Measurements from ENCODE around the gene PBX4. TPM values are rescaled to one million over a fixed set of nuclear protein-coding genes. Genes with fewer than 3 reads are reported as not detected.
"Not testable (repeated sequence)": the region's sequence is repeated elsewhere in the genome, so short reads cannot be mapped to it uniquely, and the experiment has no call there.

PBX4 gene, protein sequence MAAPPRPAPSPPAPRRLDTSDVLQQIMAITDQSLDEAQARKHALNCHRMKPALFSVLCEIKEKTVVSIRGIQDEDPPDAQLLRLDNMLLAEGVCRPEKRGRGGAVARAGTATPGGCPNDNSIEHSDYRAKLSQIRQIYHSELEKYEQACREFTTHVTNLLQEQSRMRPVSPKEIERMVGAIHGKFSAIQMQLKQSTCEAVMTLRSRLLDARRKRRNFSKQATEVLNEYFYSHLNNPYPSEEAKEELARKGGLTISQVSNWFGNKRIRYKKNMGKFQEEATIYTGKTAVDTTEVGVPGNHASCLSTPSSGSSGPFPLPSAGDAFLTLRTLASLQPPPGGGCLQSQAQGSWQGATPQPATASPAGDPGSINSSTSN
- 11.6 TPM for total RNA-seq (2021; ENCODE audit: unreplicated experiment)
- polyA plus RNA-seq (2012), result 8.1 and 10.2 TPM in 2 replicates
- Bru-seq, nascent RNA, result percentile 62 among the genes with signal in this experiment
- BruChase-seq, experiment 1, labeled RNA remaining after a 6-hour chase, result percentile 62 among the genes with signal in this experiment
- BruChase-seq, experiment 2, labeled RNA remaining after a 2-hour chase, result percentile 69 among the genes with signal in this experiment
- long read RNA-seq, partial matches to known transcripts, result 5 of 12 reads
- long read RNA-seq, other reads (novel, unspliced or antisense), result 4 of 12 reads

GRCh38 chr19:19618219-19619051 lies at the start of gene PBX4:
TSS of gene PBX4 (minus strand) at chr19:19618687. CDS start at chr19:19618629, 58 bp downstream.
- H3K27me3 ChIP-seq (ENCODE audit: insufficient read depth, low read length), result no peaks in the 10 kb centered on the region
- H3K4me2 ChIP-seq (ENCODE audit: low read length), result peak within 1 kb of the TSS; percentile 99
- peaks cover 39 to 56% of the 10 kb centered on the region in 2 experiments for H3K4me1 ChIP-seq (ENCODE audit: control insufficient read depth in 1 of 2, insufficient read depth in 2 of 2, low read length in 2 of 2)
- no peaks in the 10 kb centered on the region for H3K9me3 ChIP-seq (ENCODE audit: control insufficient read depth in 1 of 2, insufficient read depth in 1 of 2, low read depth in 1 of 2, low read length in 2 of 2)
- no peaks in the 10 kb centered on the region for H4K20me1 ChIP-seq (ENCODE audit: insufficient read depth)
- intact Hi-C loops (cut with micrococcal nuclease), result no loop called here
- H3K36me3 ChIP-seq (ENCODE audit: control insufficient read depth in 1 of 2, insufficient read depth in 2 of 2, low read length in 2 of 2), result 0 out of 4 replicates have a peak, but pooled peaks cover 0 to 1% of the 10 kb centered on the region in 2 experiments
- ATAC-seq (peak; percentile 94), DNase-seq (ENCODE audit: low read depth, low spot score) (peak; percentile 86)
- H3K4me3 ChIP-seq (replicated peaks in 1 of 2; ENCODE audit: low read depth in 1 of 2, low read length in 2 of 2), result peak within 1 kb of the TSS; percentile 71 to 86
- ChIA-PET POLR2A (no interaction called here), CTCF (no interaction called here), RAD21 (ENCODE audit: low non-redundant PET in 1 of 2, low total read pairs in 2 of 2, uncharacterized antibody in 2 of 2, unreplicated experiment in 2 of 2) (no interaction called here)
- peak within 1 kb of the TSS; percentile 93 for H3K9ac ChIP-seq (ENCODE audit: low read length)
- H3K79me2 ChIP-seq (ENCODE audit: insufficient read depth, low read length), result peaks cover 28% of the 10 kb centered on the region
- BruUV-seq (replicated peaks), result no TSS peak
- TF ChIP-seq ZFX (IDR thresholded peaks at IDR 0.05) (peak; percentile 46; the same call in 1 of the 2 replicates), EGR1 (IDR thresholded peaks at IDR 0.05; ENCODE audit: low read depth) (peak; percentile 33; the same call in 1 of the 2 replicates), FOSL1 (IDR thresholded peaks at IDR 0.05; ENCODE audit: low read depth) (no peak), MAX (IDR thresholded peaks at IDR 0.05) (peak; percentile 66), ELF1 (IDR thresholded peaks at IDR 0.05; ENCODE audit: borderline replicate concordance, low read depth) (no peak), YY1 (IDR thresholded peaks at IDR 0.05; ENCODE audit: extremely low read depth, insufficient replicate concordance, low read depth, low read length) (no peak), SP1 (IDR thresholded peaks at IDR 0.05; ENCODE audit: low read depth) (peak; percentile 50; the same call in 1 of the 2 replicates), ZNF274 (IDR thresholded peaks at IDR 0.05; ENCODE audit: low read depth, low read length) (no peak), CBX3 (IDR thresholded peaks at IDR 0.05; ENCODE audit: low read depth) (no peak), POLR2AphosphoS5 (IDR thresholded peaks at IDR 0.05; ENCODE audit: low read depth, low read length) (peak; percentile 83)
- no peaks in the 10 kb centered on the region for H3K9me2 ChIP-seq (ENCODE audit: insufficient read depth)
- H3K27ac ChIP-seq (ENCODE audit: low read depth, low read length), result peak within 1 kb of the TSS; percentile 66
- no peak within 1 kb of the TSS for H2AFZ ChIP-seq (ENCODE audit: low read depth, low read length, poor library complexity, severe bottlenecking)

DNA sequence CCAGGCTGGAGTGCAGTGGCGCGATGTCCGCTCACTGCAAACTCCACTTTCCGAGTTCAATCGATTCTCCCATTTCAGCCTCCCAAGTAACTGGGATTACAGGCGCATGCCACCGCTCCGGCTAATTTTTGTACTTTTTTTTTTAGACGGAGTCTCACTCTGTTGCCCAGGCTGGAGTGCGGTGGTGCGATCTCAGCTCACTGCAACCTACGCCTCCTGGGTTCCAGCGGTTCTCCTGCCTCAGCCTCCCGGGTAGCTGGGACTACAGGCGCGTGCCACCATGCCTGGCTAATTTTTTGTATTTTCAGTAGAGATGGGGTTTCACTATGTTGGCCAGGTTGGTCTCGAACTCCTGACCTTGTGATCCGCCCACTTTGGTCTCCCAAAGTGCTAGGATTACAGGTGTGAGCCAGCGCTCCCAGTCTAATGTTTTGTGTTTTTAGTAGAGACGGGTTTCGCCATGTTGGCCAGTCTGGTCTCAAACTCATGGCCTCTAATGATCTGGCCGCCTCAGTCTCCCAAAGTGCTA lies 47.0 kb upstream of the PBX4 start:
- H4K20me1 ChIP-seq (ENCODE audit: insufficient read depth); H3K27me3 ChIP-seq (ENCODE audit: insufficient read depth, low read length); H3K36me3 ChIP-seq (ENCODE audit: control insufficient read depth in 1 of 2, insufficient read depth in 2 of 2, low read length in 2 of 2); H3K9me3 ChIP-seq (ENCODE audit: control insufficient read depth in 1 of 2, insufficient read depth in 1 of 2, low read depth in 1 of 2, low read length in 2 of 2); BruUV-seq (replicated peaks); H3K4me3 ChIP-seq (replicated peaks in 1 of 2; ENCODE audit: low read depth in 1 of 2, low read length in 2 of 2); H3K4me2 ChIP-seq (ENCODE audit: low read length); H2AFZ ChIP-seq (ENCODE audit: low read depth, low read length, poor library complexity, severe bottlenecking); intact Hi-C loops (cut with micrococcal nuclease); H3K9me2 ChIP-seq (ENCODE audit: insufficient read depth); RAD21 ChIA-PET (ENCODE audit: low non-redundant PET in 1 of 2, low total read pairs in 2 of 2, uncharacterized antibody in 2 of 2, unreplicated experiment in 2 of 2); ATAC-seq; H3K27ac ChIP-seq (ENCODE audit: low read depth, low read length); CTCF ChIA-PET; H3K9ac ChIP-seq (ENCODE audit: low read length); DNase-seq (ENCODE audit: low read depth, low spot score): not testable (repeated sequence)
- Histone ChIP-seq H3K79me2 (ENCODE audit: insufficient read depth, low read length) (peaks cover 43% of the 10 kb centered on the region), H3K4me1 (ENCODE audit: control insufficient read depth in 1 of 2, insufficient read depth in 2 of 2, low read length in 2 of 2) (peaks cover 18 to 38% of the 10 kb centered on the region in 2 experiments)
- POLR2A ChIA-PET, result interaction anchor here (0.8 kb wide), 1 partner anchor 111 kb away, joined by 5 read pairs; no protein-coding TSS in a partner anchor
